Activated B cell treated with CpG ODN at 0.5 μM for 24 hours (primary cell): Measurements from ENCODE around the gene SBK3. TPM values are rescaled to one million over a fixed set of nuclear protein-coding genes. Genes with fewer than 3 reads are reported as not detected.

Source experiments
- ATAC-seq: fragments of 200-7000 bp; cut with Tn5 transposase; one replicate; pipeline ENCODE4 v1.10.0; 2021; ENCODE audit warnings: low read depth, mild to moderate bottlenecking, moderate library complexity
- CTCF ChIA-PET: fragments of 350-600 bp; sonication (Branson Sonifier 250); formaldehyde crosslinking; loops from one replicate; lab custom pipeline; 2021; ENCODE audit warnings: antibody characterized with exemption; lab: Charles Lee
- POLR2A ChIA-PET: fragments of 350-600 bp; sonication (Branson Sonifier 250); formaldehyde crosslinking; loops from one replicate; lab custom pipeline; 2021; ENCODE audit warnings: antibody characterized with exemption; lab: Charles Lee
- DNase-seq: peaks from one replicate; pipeline ENCODE4 v3.0.0; 2022
- H3K27ac Mint-ChIP-seq: one replicate; pipeline ENCODE4 v1.8.0; 2020; ENCODE audit warnings: mixed read lengths
- H3K27me3 Mint-ChIP-seq: one replicate; pipeline ENCODE4 v1.8.0; 2021; ENCODE audit warnings: mixed read lengths
- H3K36me3 Mint-ChIP-seq: one replicate; pipeline ENCODE4 v1.8.0; 2021; ENCODE audit warnings: low read depth, mixed read lengths
- H3K4me1 Mint-ChIP-seq: one replicate; pipeline ENCODE4 v1.8.0; 2021; ENCODE audit warnings: mixed read lengths
- H3K4me3 Mint-ChIP-seq: one replicate; pipeline ENCODE4 v1.8.0; 2020; ENCODE audit warnings: mild to moderate bottlenecking, mixed read lengths
- H3K9me3 Mint-ChIP-seq: one replicate; pipeline ENCODE4 v1.8.0; 2020; ENCODE audit warnings: mixed read lengths
- CTCF ChIP-seq: fragments of 200-600 bp; IDR thresholded peaks from one replicate; pipeline ENCODE4 v1.8.0; 2022; ENCODE audit warnings: antibody characterized with exemption, mild to moderate bottlenecking
- intact Hi-C: fragments of 100-400 bp; cut with micrococcal nuclease; formaldehyde crosslinking; loops from one replicate; pipeline ENCODE4 v1.15.1; 2024
- total RNA-seq: library from RNA; stranded (reverse); gene quantifications from 2 replicates; pipeline ENCODE4 v1.2.3, GENCODE V29; 2022

SBK3 gene
- total RNA-seq, 1 donor from 2014 or later: not detected

DNA sequence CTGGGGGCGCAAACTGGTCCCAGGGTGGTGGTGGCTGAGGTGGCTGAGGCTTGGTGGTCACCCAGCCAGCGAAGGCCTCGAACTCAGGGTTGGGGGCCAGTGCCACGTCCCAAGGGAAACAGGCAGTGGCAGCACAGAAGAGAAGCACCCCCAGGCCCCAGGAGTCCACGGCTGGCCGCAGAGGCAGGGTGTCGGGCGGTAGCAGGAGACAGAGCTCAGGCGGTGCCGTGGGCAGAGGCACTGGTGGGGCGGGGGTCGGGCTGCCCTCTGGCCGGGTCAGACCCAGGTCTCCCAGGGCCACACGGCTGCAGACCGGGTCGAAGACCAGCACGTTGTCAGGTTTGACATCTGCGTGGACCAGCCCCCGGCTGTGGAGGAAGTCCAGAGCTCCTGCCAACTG is 4.3 kb downstream of the SBK3 start:
- Mint-ChIP-seq H3K9me3 (no peaks in the 10 kb centered on the region), H3K27ac (no peak overlapping the region), H3K4me1 (no peaks in the 10 kb centered on the region), H3K36me3 (no peaks in the 10 kb centered on the region), H3K27me3 (peaks cover 14% of the 10 kb centered on the region), H3K4me3 (no peak overlapping the region)
- ATAC-seq (no peak), DNase-seq (no peak)
- ChIA-PET POLR2A (no interaction called here), CTCF (no interaction called here)
- no peak for TF ChIP-seq CTCF
- intact Hi-C loops: no loop called here

DNA sequence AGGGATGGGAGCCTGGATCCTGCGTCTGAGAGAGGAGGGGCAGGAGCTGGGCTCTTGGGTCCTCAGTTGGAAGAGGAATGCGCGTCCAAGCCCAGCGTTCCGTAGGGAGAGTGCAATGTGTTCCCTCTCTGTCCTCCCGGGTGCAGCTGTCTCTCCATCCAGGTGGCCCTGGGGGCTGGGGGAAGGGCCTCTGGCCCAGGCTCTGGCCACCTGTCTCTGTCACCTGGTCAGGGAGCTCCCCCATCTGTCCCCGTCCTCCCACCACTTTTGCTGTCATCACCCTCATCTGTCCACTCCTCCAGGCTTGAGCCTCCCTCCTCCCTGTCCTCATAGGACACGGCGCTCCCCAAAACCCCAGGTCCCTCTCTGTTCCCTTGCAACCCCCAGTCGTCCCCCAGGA is 4.7 kb downstream of the SBK3 start:
- peaks cover 10% of the 10 kb centered on the region for H3K27me3 Mint-ChIP-seq
- DNase-seq (no peak), ATAC-seq (no peak)
- TF ChIP-seq CTCF: no peak
- ChIA-PET POLR2A (no interaction called here), CTCF (no interaction called here)
- intact Hi-C loops: no loop called here
- H3K27ac Mint-ChIP-seq: no peak overlapping the region
- H3K9me3 Mint-ChIP-seq: no peaks in the 10 kb centered on the region
- H3K36me3 Mint-ChIP-seq: no peaks in the 10 kb centered on the region
- no peak overlapping the region for H3K4me3 Mint-ChIP-seq
- H3K4me1 Mint-ChIP-seq: no peaks in the 10 kb centered on the region

- Mint-ChIP-seq H3K36me3 (no peaks in the 10 kb centered on the region), H3K4me3 (no peak overlapping the region), H3K4me1 (no peaks in the 10 kb centered on the region), H3K27me3 (peaks cover 7% of the 10 kb centered on the region), H3K27ac (no peak overlapping the region), H3K9me3 (no peaks in the 10 kb centered on the region)
- no peak for TF ChIP-seq CTCF
- ChIA-PET POLR2A (no interaction called here), CTCF (no interaction called here)
- ATAC-seq (no peak), DNase-seq (no peak)
- intact Hi-C loops: no loop called here
Observed at GRCh38 chr19:55539090-55539984, 6.0 kb downstream of the SBK3 start.

DNA sequence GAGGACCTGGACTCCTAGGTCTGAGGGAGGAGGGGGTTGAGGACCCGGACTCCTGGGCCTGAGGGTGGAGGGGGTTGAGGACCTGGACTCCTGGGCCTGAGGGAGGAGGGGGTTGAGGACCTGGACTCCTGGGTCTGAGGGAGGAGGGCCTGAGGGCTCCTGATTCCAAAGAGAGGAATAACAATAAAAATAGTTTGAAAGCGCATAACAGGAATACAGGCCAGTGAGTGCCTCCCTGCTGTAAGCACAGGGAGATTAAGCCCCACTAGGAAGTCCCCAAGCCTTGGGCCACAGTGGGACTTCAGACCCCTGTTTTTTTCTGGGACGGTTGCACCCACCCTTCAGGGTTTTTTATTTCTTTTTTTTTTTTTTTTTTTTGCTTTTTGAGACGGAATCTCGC is 7.2 kb downstream of the SBK3 start:
- Mint-ChIP-seq H3K36me3 (no peaks in the 10 kb centered on the region), H3K27me3 (peaks cover 3% of the 10 kb centered on the region), H3K4me1 (no peaks in the 10 kb centered on the region), H3K27ac (no peak overlapping the region), H3K9me3 (no peaks in the 10 kb centered on the region), H3K4me3 (no peak overlapping the region)
- DNase-seq (no peak), ATAC-seq (no peak)
- ChIA-PET POLR2A (no interaction called here), CTCF (no interaction called here)
- intact Hi-C loops: no loop called here
- TF ChIP-seq CTCF: no peak

DNA sequence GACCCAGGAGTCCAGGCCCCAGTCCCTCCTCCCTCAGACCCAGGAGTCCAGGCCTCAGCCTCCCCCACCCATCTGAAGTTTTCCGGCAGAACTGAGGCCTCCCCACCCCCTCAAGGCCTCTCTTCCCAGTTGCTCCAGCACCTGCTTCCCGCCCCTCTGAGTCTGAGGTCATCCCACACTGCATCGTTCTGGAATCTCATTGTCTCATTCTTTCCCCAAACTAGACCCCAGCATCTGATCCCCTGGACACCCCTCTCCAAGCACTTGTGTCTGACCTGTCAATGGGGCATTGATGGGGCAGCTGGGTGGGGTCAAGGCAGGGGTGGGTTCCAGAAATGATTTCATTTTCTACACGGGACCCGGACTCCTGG is 7.6 kb downstream of the SBK3 start:
- no peak overlapping the region for H3K4me3 Mint-ChIP-seq
- ChIA-PET CTCF (interaction anchor here (0.6 kb wide), 1 partner anchor 21 kb away, joined by 3 read pairs; no protein-coding TSS in a partner anchor), POLR2A (no interaction called here)
- no peaks in the 10 kb centered on the region for H3K36me3 Mint-ChIP-seq
- no peak for TF ChIP-seq CTCF
- peaks cover 3% of the 10 kb centered on the region for H3K27me3 Mint-ChIP-seq
- no peak for DNase-seq
- no peak for ATAC-seq
- no peak overlapping the region for H3K27ac Mint-ChIP-seq
- intact Hi-C loops: no loop called here
- no peaks in the 10 kb centered on the region for H3K9me3 Mint-ChIP-seq
- H3K4me1 Mint-ChIP-seq: no peaks in the 10 kb centered on the region
